ENCODE results near the gene FUBP3. TPM values are rescaled to one million over a fixed set of nuclear protein-coding genes. Genes with fewer than 3 reads are reported as not detected.
A peak's percentile ranks its signal among the peaks of the same experiment; 100 is the strongest.

Gene FUBP3, protein sequence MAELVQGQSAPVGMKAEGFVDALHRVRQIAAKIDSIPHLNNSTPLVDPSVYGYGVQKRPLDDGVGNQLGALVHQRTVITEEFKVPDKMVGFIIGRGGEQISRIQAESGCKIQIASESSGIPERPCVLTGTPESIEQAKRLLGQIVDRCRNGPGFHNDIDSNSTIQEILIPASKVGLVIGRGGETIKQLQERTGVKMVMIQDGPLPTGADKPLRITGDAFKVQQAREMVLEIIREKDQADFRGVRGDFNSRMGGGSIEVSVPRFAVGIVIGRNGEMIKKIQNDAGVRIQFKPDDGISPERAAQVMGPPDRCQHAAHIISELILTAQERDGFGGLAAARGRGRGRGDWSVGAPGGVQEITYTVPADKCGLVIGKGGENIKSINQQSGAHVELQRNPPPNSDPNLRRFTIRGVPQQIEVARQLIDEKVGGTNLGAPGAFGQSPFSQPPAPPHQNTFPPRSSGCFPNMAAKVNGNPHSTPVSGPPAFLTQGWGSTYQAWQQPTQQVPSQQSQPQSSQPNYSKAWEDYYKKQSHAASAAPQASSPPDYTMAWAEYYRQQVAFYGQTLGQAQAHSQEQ
- polyA plus RNA-seq (2012; rRNA removed): 55.1 and 58.3 TPM in 2 replicates
- polyA plus RNA-seq (2012; cell fraction: cytosol; rRNA removed): 46.3 and 50.3 TPM in 2 replicates
- 115 and 117 TPM in 2 replicates for polyA plus RNA-seq (2012; cell fraction: nucleus; rRNA removed)

DNA sequence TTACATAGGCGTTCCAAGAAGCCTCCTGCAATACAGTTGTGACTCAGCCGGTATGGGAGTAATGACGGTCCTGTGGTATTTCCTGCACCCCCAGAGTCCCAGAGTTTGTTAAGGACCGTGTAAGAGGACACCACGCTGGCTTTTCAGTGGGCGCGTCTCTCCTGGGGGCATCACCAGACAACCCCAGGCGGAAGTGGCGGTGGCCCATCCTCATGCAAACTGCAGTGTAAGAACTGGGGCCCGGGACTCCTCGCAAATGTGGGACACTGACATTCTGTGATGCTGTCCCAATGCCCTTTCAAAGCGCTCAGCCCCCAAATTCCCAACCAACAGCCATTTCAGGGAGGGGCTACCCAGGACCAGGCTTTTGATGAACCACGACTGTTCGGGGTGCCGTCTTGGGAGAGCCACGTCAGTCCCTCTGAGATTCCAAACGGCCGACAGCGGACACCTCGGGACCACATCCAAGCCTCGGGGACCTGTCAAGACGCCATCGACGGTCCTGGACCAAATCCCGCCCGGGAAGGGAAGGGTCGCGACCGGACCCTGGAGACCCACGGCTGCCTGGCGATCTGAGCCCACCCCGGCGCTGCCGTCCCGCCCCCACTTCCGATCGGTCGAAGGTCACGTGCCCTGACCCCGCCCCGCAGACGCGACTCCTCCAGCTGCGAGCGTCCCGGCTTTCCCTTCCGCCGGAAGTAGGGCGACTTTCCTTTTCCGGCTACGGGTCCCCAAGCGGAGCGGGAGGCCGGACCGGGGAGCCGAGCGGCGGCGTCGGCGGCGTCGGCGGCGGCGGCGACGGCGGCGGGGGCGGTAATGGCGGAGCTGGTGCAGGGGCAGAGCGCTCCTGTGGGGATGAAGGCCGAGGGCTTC, at the start of gene FUBP3:
Gene FUBP3 (plus strand): TSS at position 713 of the 873 bp plus-strand sequence. CDS start 104 bp downstream, at position 817.
- Histone ChIP-seq H3K27me3 (ENCODE audit: insufficient read depth) (no peaks in the 10 kb centered on the region), H3F3A (replicated peaks; ENCODE audit: insufficient read depth) (peaks cover 13% of the 10 kb centered on the region), H3K9me2 (no peaks in the 10 kb centered on the region), H4K20me1 (ENCODE audit: insufficient read depth) (peaks cover 35% of the 10 kb centered on the region), H3K4me1 (ENCODE audit: control insufficient read depth in 1 of 2, insufficient read depth in 2 of 2, low read depth in 1 of 2, low read length in 1 of 2) (peaks cover 6 to 11% of the 10 kb centered on the region in 2 experiments; a peak in 2 of 4 replicates), H3K4me3 (ENCODE audit: low read depth in 2 of 2, low read length in 1 of 2) (peak within 1 kb of the TSS; percentile 77 to 97), H3K36me3 (replicated peaks in 1 of 2; ENCODE audit: control insufficient read depth in 1 of 2, insufficient read depth in 2 of 2, low read length in 1 of 2) (peaks cover 13 to 25% of the 10 kb centered on the region in 2 experiments), H3K27ac (ENCODE audit: low read depth in 2 of 2, low read length in 1 of 2) (peak within 1 kb of the TSS; percentile 88 to 90), H3K9ac (peak within 1 kb of the TSS; percentile 92), H3K79me2 (ENCODE audit: insufficient read depth) (peaks cover 47% of the 10 kb centered on the region), H3K9me3 (no peaks in the 10 kb centered on the region), H2AFZ (ENCODE audit: low read depth) (peak within 1 kb of the TSS; percentile 72), H3K4me2 (peak within 1 kb of the TSS; percentile 75)
- CTCF ChIA-PET: interaction anchor here (1.0 kb wide), 1 partner anchor 118 kb away, joined by 4 read pairs; no protein-coding TSS in a partner anchor
- 0% methylated on average over 18 of the region's 74 CpGs for WGBS (ENCODE audit: low lambda C conversion rate)
- POLR2A ChIA-PET: interaction anchor here (0.7 to 1.8 kb wide), 2 partner anchors 13 to 155 kb away, joined by 3 to 7 read pairs; no protein-coding TSS in a partner anchor
- peak; percentile 99 for DNase-seq
- TF ChIP-seq CHD2 (IDR thresholded peaks at IDR 0.05; ENCODE audit: low read length, partially characterized antibody) (peak; percentile 51), JUND (IDR thresholded peaks at IDR 0.05) (no peak), MXI1 (IDR thresholded peaks at IDR 0.05; ENCODE audit: low read depth, low read length) (peak; percentile 40; the same call in 1 of the 2 replicates), RAD21 (IDR thresholded peaks at IDR 0.05; ENCODE audit: low read length) (no peak), EZH2phosphoT487 (IDR thresholded peaks at IDR 0.05; ENCODE audit: borderline replicate concordance, low read depth) (no peak), ELF1 (IDR thresholded peaks at IDR 0.05) (peak; percentile 77), FOXM1 (IDR thresholded peaks at IDR 0.05; ENCODE audit: low read depth) (no peak), TCF12 (IDR thresholded peaks at IDR 0.05) (peak; percentile 16; the same call in 1 of the 2 replicates), GATA2 (CRISPR knock-in tag; IDR thresholded peaks at IDR 0.05) (no peak), GABPA (IDR thresholded peaks at IDR 0.05; ENCODE audit: low read depth) (peak; percentile 91), FOSL2 (IDR thresholded peaks at IDR 0.05; ENCODE audit: borderline replicate concordance, low read depth) (peak; percentile 40; the same call in 1 of the 2 replicates), MEF2A (IDR thresholded peaks at IDR 0.05; ENCODE audit: borderline replicate concordance, low read depth) (no peak)
- TF ChIP-seq, protein P1, sequence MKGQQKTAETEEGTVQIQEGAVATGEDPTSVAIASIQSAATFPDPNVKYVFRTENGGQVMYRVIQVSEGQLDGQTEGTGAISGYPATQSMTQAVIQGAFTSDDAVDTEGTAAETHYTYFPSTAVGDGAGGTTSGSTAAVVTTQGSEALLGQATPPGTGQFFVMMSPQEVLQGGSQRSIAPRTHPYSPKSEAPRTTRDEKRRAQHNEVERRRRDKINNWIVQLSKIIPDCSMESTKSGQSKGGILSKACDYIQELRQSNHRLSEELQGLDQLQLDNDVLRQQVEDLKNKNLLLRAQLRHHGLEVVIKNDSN (IDR thresholded peaks at IDR 0.05; ENCODE audit: borderline replicate concordance, low read depth): peak; percentile 97
- TF ChIP-seq, protein P2, sequence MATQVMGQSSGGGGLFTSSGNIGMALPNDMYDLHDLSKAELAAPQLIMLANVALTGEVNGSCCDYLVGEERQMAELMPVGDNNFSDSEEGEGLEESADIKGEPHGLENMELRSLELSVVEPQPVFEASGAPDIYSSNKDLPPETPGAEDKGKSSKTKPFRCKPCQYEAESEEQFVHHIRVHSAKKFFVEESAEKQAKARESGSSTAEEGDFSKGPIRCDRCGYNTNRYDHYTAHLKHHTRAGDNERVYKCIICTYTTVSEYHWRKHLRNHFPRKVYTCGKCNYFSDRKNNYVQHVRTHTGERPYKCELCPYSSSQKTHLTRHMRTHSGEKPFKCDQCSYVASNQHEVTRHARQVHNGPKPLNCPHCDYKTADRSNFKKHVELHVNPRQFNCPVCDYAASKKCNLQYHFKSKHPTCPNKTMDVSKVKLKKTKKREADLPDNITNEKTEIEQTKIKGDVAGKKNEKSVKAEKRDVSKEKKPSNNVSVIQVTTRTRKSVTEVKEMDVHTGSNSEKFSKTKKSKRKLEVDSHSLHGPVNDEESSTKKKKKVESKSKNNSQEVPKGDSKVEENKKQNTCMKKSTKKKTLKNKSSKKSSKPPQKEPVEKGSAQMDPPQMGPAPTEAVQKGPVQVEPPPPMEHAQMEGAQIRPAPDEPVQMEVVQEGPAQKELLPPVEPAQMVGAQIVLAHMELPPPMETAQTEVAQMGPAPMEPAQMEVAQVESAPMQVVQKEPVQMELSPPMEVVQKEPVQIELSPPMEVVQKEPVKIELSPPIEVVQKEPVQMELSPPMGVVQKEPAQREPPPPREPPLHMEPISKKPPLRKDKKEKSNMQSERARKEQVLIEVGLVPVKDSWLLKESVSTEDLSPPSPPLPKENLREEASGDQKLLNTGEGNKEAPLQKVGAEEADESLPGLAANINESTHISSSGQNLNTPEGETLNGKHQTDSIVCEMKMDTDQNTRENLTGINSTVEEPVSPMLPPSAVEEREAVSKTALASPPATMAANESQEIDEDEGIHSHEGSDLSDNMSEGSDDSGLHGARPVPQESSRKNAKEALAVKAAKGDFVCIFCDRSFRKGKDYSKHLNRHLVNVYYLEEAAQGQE (IDR thresholded peaks at IDR 0.05; ENCODE audit: low read depth, low read length): peak; percentile 31; the same call in 1 of the 2 replicates
- TF ChIP-seq, protein P3, sequence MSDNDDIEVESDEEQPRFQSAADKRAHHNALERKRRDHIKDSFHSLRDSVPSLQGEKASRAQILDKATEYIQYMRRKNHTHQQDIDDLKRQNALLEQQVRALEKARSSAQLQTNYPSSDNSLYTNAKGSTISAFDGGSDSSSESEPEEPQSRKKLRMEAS (IDR thresholded peaks at IDR 0.05; ENCODE audit: low read depth): peak; percentile 85
- TF ChIP-seq, protein P4, sequence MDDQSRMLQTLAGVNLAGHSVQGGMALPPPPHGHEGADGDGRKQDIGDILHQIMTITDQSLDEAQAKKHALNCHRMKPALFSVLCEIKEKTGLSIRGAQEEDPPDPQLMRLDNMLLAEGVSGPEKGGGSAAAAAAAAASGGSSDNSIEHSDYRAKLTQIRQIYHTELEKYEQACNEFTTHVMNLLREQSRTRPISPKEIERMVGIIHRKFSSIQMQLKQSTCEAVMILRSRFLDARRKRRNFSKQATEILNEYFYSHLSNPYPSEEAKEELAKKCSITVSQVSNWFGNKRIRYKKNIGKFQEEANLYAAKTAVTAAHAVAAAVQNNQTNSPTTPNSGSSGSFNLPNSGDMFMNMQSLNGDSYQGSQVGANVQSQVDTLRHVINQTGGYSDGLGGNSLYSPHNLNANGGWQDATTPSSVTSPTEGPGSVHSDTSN (IDR thresholded peaks at IDR 0.05): peak; percentile 8
- TF ChIP-seq, protein P5, sequence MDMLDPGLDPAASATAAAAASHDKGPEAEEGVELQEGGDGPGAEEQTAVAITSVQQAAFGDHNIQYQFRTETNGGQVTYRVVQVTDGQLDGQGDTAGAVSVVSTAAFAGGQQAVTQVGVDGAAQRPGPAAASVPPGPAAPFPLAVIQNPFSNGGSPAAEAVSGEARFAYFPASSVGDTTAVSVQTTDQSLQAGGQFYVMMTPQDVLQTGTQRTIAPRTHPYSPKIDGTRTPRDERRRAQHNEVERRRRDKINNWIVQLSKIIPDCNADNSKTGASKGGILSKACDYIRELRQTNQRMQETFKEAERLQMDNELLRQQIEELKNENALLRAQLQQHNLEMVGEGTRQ (IDR thresholded peaks at IDR 0.05; ENCODE audit: borderline replicate concordance, low read depth, low read length): peak; percentile 76
- TF ChIP-seq, protein P6, sequence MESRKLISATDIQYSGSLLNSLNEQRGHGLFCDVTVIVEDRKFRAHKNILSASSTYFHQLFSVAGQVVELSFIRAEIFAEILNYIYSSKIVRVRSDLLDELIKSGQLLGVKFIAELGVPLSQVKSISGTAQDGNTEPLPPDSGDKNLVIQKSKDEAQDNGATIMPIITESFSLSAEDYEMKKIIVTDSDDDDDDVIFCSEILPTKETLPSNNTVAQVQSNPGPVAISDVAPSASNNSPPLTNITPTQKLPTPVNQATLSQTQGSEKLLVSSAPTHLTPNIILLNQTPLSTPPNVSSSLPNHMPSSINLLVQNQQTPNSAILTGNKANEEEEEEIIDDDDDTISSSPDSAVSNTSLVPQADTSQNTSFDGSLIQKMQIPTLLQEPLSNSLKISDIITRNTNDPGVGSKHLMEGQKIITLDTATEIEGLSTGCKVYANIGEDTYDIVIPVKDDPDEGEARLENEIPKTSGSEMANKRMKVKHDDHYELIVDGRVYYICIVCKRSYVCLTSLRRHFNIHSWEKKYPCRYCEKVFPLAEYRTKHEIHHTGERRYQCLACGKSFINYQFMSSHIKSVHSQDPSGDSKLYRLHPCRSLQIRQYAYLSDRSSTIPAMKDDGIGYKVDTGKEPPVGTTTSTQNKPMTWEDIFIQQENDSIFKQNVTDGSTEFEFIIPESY (IDR thresholded peaks at IDR 0.05; ENCODE audit: borderline replicate concordance, low read depth): peak; percentile 34; the same call in 1 of the 2 replicates
